ENCODE data around the gene TMC7.

The TMC7 gene

GRCh38 chr16:19092653-19093410, 109.1 kb downstream of the TMC7 start:
- no peak for DNase-seq

- no peak for DNase-seq
Observed at GRCh38 chr16:19093631-19094541, 110.2 kb downstream of the TMC7 start.

- no peak for DNase-seq
Observed at GRCh38 chr16:19094542-19095365, 111.0 kb downstream of the TMC7 start.

GRCh38 chr16:19095654-19096053, 111.9 kb downstream of the TMC7 start:
- DNase-seq, result no peak

GRCh38 chr16:19098173-19098572, 114.4 kb downstream of the TMC7 start:
- no peak for DNase-seq

- no peak for DNase-seq
Observed at GRCh38 chr16:19102187-19102872, 118.6 kb downstream of the TMC7 start.

- DNase-seq, result no peak
Observed at GRCh38 chr16:19104607-19105006, 120.9 kb downstream of the TMC7 start.

- DNase-seq, result no peak
Observed at GRCh38 chr16:19105131-19105530, 121.4 kb downstream of the TMC7 start.

- no peak for DNase-seq
Observed at GRCh38 chr16:19105891-19106624, 122.3 kb downstream of the TMC7 start.

- DNase-seq, result no peak
Observed at GRCh38 chr16:19106625-19107020, 122.9 kb downstream of the TMC7 start.

GRCh38 chr16:19108409-19109287, 124.9 kb downstream of the TMC7 start:
- DNase-seq, result no peak

- no peak for DNase-seq
Observed at GRCh38 chr16:19109288-19109664, 125.5 kb downstream of the TMC7 start.

- DNase-seq, result no peak
Observed at GRCh38 chr16:19110537-19111360, 127.0 kb downstream of the TMC7 start.

- DNase-seq, result no peak
Observed at GRCh38 chr16:19112099-19112407, 128.3 kb downstream of the TMC7 start.
